ENCODE data around the gene SLC1A3. TPM values are rescaled to one million over a fixed set of nuclear protein-coding genes. Genes with fewer than 3 reads are reported as not detected.
A peak's percentile ranks its signal among the peaks of the same experiment; 100 is the strongest.

SLC1A3 gene
- total RNA-seq, 1 experiment from 2014 or later = 18.6 TPM

- H3K27ac ChIP-seq (ENCODE audit: insufficient read length, low read depth, low read length) = no peak overlapping the region
- H3K79me2 ChIP-seq (ENCODE audit: insufficient read depth, low read length) = no peaks in the 10 kb centered on the region
- H3K56ac ChIP-seq (ENCODE audit: insufficient read length, low read depth, low read length) = no peak overlapping the region
- H4K20me1 ChIP-seq (ENCODE audit: control insufficient read depth, insufficient read depth, insufficient read length) = no peaks in the 10 kb centered on the region
- Mint-ChIP-seq H3K27me3 (ENCODE audit: low read depth) (no peaks in the 10 kb centered on the region), H3K4me3 (no peak overlapping the region), H3K36me3 (ENCODE audit: insufficient read depth in 1 of 3, low read depth in 3 of 3) (peaks cover 0 to 21% (median 2%) of the 10 kb centered on the region in 3 experiments; a peak in 3 of 7 replicates), H3K4me1 (peaks cover 7 to 10% of the 10 kb centered on the region in 2 experiments; a peak in 3 of 4 replicates), H3K27ac (peak overlapping the region in 2 of 3 experiments; percentile 12 to 30; a peak in 2 of 7 replicates), H3K9me3 (no peaks in the 10 kb centered on the region)
- DNase-seq = no peak
- no peak overlapping the region for H3K23ac ChIP-seq (ENCODE audit: insufficient read length, low read depth, low read length)
- no peaks in the 10 kb centered on the region for H3K27me3 ChIP-seq (ENCODE audit: insufficient read depth, low read length)
- no peak overlapping the region for H2BK5ac ChIP-seq (ENCODE audit: insufficient read length, low read length)
- no peak overlapping the region for H2BK120ac ChIP-seq (ENCODE audit: low read depth, low read length, poor library complexity, severe bottlenecking)
- H3K4me1 ChIP-seq (ENCODE audit: insufficient read depth, low read length) = peaks cover 4% of the 10 kb centered on the region; the same call in 1 of the 2 replicates
- no peaks in the 10 kb centered on the region for H3K9me3 ChIP-seq (ENCODE audit: control insufficient read depth, low read depth, low read length)
- H3K18ac ChIP-seq (ENCODE audit: insufficient read length, low read depth, low read length) = no peak overlapping the region
- WGBS (ENCODE audit: extremely low coverage, insufficient read length, low lambda C conversion rate) = no CpG with 5 or more reads among the region's 9 CpGs
- no peak overlapping the region for H3T11ph ChIP-seq (ENCODE audit: low read length)
- H2BK15ac ChIP-seq (ENCODE audit: low read depth, low read length) = no peak overlapping the region; the same call in 1 of the 2 replicates
- TF ChIP-seq, protein P1, sequence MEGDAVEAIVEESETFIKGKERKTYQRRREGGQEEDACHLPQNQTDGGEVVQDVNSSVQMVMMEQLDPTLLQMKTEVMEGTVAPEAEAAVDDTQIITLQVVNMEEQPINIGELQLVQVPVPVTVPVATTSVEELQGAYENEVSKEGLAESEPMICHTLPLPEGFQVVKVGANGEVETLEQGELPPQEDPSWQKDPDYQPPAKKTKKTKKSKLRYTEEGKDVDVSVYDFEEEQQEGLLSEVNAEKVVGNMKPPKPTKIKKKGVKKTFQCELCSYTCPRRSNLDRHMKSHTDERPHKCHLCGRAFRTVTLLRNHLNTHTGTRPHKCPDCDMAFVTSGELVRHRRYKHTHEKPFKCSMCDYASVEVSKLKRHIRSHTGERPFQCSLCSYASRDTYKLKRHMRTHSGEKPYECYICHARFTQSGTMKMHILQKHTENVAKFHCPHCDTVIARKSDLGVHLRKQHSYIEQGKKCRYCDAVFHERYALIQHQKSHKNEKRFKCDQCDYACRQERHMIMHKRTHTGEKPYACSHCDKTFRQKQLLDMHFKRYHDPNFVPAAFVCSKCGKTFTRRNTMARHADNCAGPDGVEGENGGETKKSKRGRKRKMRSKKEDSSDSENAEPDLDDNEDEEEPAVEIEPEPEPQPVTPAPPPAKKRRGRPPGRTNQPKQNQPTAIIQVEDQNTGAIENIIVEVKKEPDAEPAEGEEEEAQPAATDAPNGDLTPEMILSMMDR (conservative IDR thresholded peaks at IDR 0.05) = no peak
- H3K4me2 ChIP-seq (ENCODE audit: insufficient read depth, insufficient read length, low read length) = no peak overlapping the region
- H2AFZ ChIP-seq (ENCODE audit: low read length) = no peak overlapping the region
- no peaks in the 10 kb centered on the region for H3K23me2 ChIP-seq (ENCODE audit: insufficient read length, low read depth, low read length, poor library complexity, severe bottlenecking)
- no peak overlapping the region for H4K91ac ChIP-seq (ENCODE audit: insufficient read length, low read depth, low read length)
- no peak overlapping the region for H4K8ac ChIP-seq (replicated peaks; ENCODE audit: insufficient read length, low read depth, low read length)
- no peak overlapping the region for H2AK5ac ChIP-seq (ENCODE audit: insufficient read length, low read length)
- no peak overlapping the region for H2BK20ac ChIP-seq (ENCODE audit: low read depth, low read length, poor library complexity, severe bottlenecking)
- H3K4ac ChIP-seq (ENCODE audit: low read depth, low read length) = no peak overlapping the region
- H3K9ac ChIP-seq (ENCODE audit: extremely low read depth, insufficient read length, low read length) = no peak overlapping the region
- no peak overlapping the region for H3K14ac ChIP-seq (ENCODE audit: insufficient read depth, low read length)
- H4K5ac ChIP-seq (ENCODE audit: insufficient read length, low read depth, low read length) = no peak overlapping the region
- peaks cover 2% of the 10 kb centered on the region for H3K79me1 ChIP-seq (ENCODE audit: insufficient read depth, low read depth, low read length, poor library complexity, severe bottlenecking)
- H2BK12ac ChIP-seq (ENCODE audit: insufficient read length, low read depth, low read length) = no peak overlapping the region
Measured at GRCh38 chr5:36635721-36636390, 29.4 kb downstream of the SLC1A3 start.

Data from H9 (cell line).